ENCODE results near the gene LY6G6C.
A peak's percentile ranks its signal among the peaks of the same experiment; 100 is the strongest.

Gene LY6G6C

GRCh38 chr6:31758281-31758680 lies 36.7 kb upstream of the LY6G6C start:
- Mint-ChIP-seq H3K27ac (peak overlapping the region; percentile 28), H3K9me3 (no peaks in the 10 kb centered on the region), H3K4me3 (no peak overlapping the region), H3K36me3 (peaks cover 17 to 28% of the 10 kb centered on the region in 2 donors), H3K27me3 (no peaks in the 10 kb centered on the region), H3K4me1 (peaks cover 0 to 8% of the 10 kb centered on the region in 2 donors)
- DNase-seq, result no peak
- ATAC-seq (replicated peaks), result no peak

- Mint-ChIP-seq H3K4me3 (no peak overlapping the region), H3K4me1 (peaks cover 0 to 2% of the 10 kb centered on the region in 2 donors), H3K27me3 (no peaks in the 10 kb centered on the region), H3K36me3 (peaks cover 3 to 4% of the 10 kb centered on the region in 2 donors), H3K9me3 (no peaks in the 10 kb centered on the region), H3K27ac (no peak overlapping the region)
- DNase-seq (no peak), ATAC-seq (replicated peaks) (no peak)
Measured at GRCh38 chr6:31752739-31753319, 31.3 kb upstream of the LY6G6C start.

GRCh38 chr6:31750411-31751022 lies 29.0 kb upstream of the LY6G6C start:
- no peak for ATAC-seq (replicated peaks)
- peaks cover 0 to 2% of the 10 kb centered on the region in 2 donors for H3K4me1 Mint-ChIP-seq
- no peaks in the 10 kb centered on the region for H3K9me3 Mint-ChIP-seq
- H3K27me3 Mint-ChIP-seq, result no peaks in the 10 kb centered on the region
- no peak overlapping the region for H3K4me3 Mint-ChIP-seq
- peaks cover 11% of the 10 kb centered on the region in 2 donors for H3K36me3 Mint-ChIP-seq
- no peak overlapping the region for H3K27ac Mint-ChIP-seq
- DNase-seq, result no peak

- Mint-ChIP-seq H3K9me3 (no peaks in the 10 kb centered on the region), H3K4me3 (no peak overlapping the region), H3K27me3 (no peaks in the 10 kb centered on the region), H3K27ac (no peak overlapping the region), H3K36me3 (peaks cover 17 to 19% of the 10 kb centered on the region in 2 donors), H3K4me1 (peaks cover 0 to 2% of the 10 kb centered on the region in 2 donors)
- DNase-seq (no peak), ATAC-seq (replicated peaks) (no peak)
Measured at GRCh38 chr6:31749301-31750036, 27.9 kb upstream of the LY6G6C start.

GRCh38 chr6:31744422-31744821 lies 22.9 kb upstream of the LY6G6C start:
- H3K27me3 Mint-ChIP-seq, result no peaks in the 10 kb centered on the region
- DNase-seq, result no peak
- H3K27ac Mint-ChIP-seq, result no peak overlapping the region
- ATAC-seq (replicated peaks), result no peak
- peaks cover 29 to 42% of the 10 kb centered on the region in 2 donors for H3K36me3 Mint-ChIP-seq
- no peaks in the 10 kb centered on the region for H3K9me3 Mint-ChIP-seq
- peaks cover 3 to 22% of the 10 kb centered on the region in 2 donors for H3K4me1 Mint-ChIP-seq
- H3K4me3 Mint-ChIP-seq, result no peak overlapping the region

- Mint-ChIP-seq H3K27me3 (no peaks in the 10 kb centered on the region), H3K4me3 (no peak overlapping the region), H3K4me1 (peaks cover 17 to 37% of the 10 kb centered on the region in 2 donors), H3K27ac (peak overlapping the region; percentile 11), H3K9me3 (no peaks in the 10 kb centered on the region), H3K36me3 (peaks cover 29 to 42% of the 10 kb centered on the region in 2 donors)
- no peak for ATAC-seq (replicated peaks)
- DNase-seq, result no peak
Measured at GRCh38 chr6:31742894-31743293, 21.3 kb upstream of the LY6G6C start.

- no peaks in the 10 kb centered on the region for H3K9me3 Mint-ChIP-seq
- H3K36me3 Mint-ChIP-seq, result peaks cover 25 to 35% of the 10 kb centered on the region in 2 donors
- no peaks in the 10 kb centered on the region for H3K27me3 Mint-ChIP-seq
- H3K4me3 Mint-ChIP-seq, result no peak overlapping the region
- ATAC-seq (replicated peaks), result no peak
- peaks cover 24 to 48% of the 10 kb centered on the region in 2 donors for H3K4me1 Mint-ChIP-seq
- DNase-seq, result no peak
- H3K27ac Mint-ChIP-seq, result no peak overlapping the region
Measured at GRCh38 chr6:31741815-31742214, 20.3 kb upstream of the LY6G6C start.

- ATAC-seq (replicated peaks), result peak; percentile 2 to 3
- Mint-ChIP-seq H3K27me3 (no peaks in the 10 kb centered on the region), H3K36me3 (peaks cover 27 to 40% of the 10 kb centered on the region in 2 donors), H3K9me3 (no peaks in the 10 kb centered on the region), H3K27ac (peak overlapping the region; percentile 95), H3K4me1 (peaks cover 27 to 51% of the 10 kb centered on the region in 2 donors), H3K4me3 (peak overlapping the region; percentile 93 to 98)
- no peak for DNase-seq
Measured at GRCh38 chr6:31740397-31741223, 19.1 kb upstream of the LY6G6C start.

GRCh38 chr6:31739639-31740396 lies 18.3 kb upstream of the LY6G6C start, which contains the start of gene MSH5:
Gene MSH5 (plus strand): TSS chr6:31740005. CDS start chr6:31740467, 462 bp downstream.
- Mint-ChIP-seq H3K4me3 (peak within 1 kb of the TSS; percentile 93 to 98), H3K27ac (peak within 1 kb of the TSS; percentile 95), H3K4me1 (peaks cover 29 to 51% of the 10 kb centered on the region in 2 donors), H3K9me3 (no peaks in the 10 kb centered on the region), H3K36me3 (peaks cover 29 to 41% of the 10 kb centered on the region in 2 donors), H3K27me3 (no peaks in the 10 kb centered on the region)
- ATAC-seq (replicated peaks) (peak; percentile 85 to 88), DNase-seq (peak; percentile 97)

GRCh38 chr6:31737991-31738979 lies 16.7 kb upstream of the LY6G6C start:
- ATAC-seq (replicated peaks), result peak; percentile 14 to 26
- peaks cover 30 to 43% of the 10 kb centered on the region in 2 donors for H3K36me3 Mint-ChIP-seq
- no peaks in the 10 kb centered on the region for H3K9me3 Mint-ChIP-seq
- peak overlapping the region; percentile 94 to 98 for H3K4me3 Mint-ChIP-seq
- peaks cover 39 to 64% of the 10 kb centered on the region in 2 donors for H3K4me1 Mint-ChIP-seq
- peak overlapping the region; percentile 93 for H3K27ac Mint-ChIP-seq
- peak; percentile 47 for DNase-seq
- H3K27me3 Mint-ChIP-seq, result no peaks in the 10 kb centered on the region

- ATAC-seq (replicated peaks), result no peak
- Mint-ChIP-seq H3K9me3 (no peaks in the 10 kb centered on the region), H3K4me1 (peaks cover 42 to 67% of the 10 kb centered on the region in 2 donors), H3K27me3 (no peaks in the 10 kb centered on the region), H3K4me3 (peak overlapping the region; percentile 94 to 98), H3K27ac (peak overlapping the region; percentile 93), H3K36me3 (peaks cover 30 to 39% of the 10 kb centered on the region in 2 donors)
- no peak for DNase-seq
Measured at GRCh38 chr6:31737315-31737990, 15.9 kb upstream of the LY6G6C start.

- Mint-ChIP-seq H3K27me3 (no peaks in the 10 kb centered on the region), H3K9me3 (no peaks in the 10 kb centered on the region), H3K27ac (peak overlapping the region; percentile 93), H3K4me3 (peak overlapping the region; percentile 94 to 98), H3K36me3 (peaks cover 29 to 37% of the 10 kb centered on the region in 2 donors), H3K4me1 (peaks cover 42 to 72% of the 10 kb centered on the region in 2 donors)
- DNase-seq (no peak), ATAC-seq (replicated peaks) (no peak)
Measured at GRCh38 chr6:31736768-31737314, 15.3 kb upstream of the LY6G6C start.

Measured in stimulated activated naive B cell treated with anti-CD40 and anti-IgM and Interleukin-4, amounts not matched to agents 10 μg/mL and 1 μg/mL and 100 μg/mL, for 72 hours (primary cell).